VCaP (cell line): Measurements from ENCODE around the gene SH2D3A.
"Not testable (repeated sequence)": the region's sequence is repeated elsewhere in the genome, so short reads cannot be mapped to it uniquely, and the experiment has no call there.

Source experiments
- H3K27ac ChIP-seq: fragments of 450-650 bp; 2 replicates; pipeline ENCODE4 v1.5.1; 2017
- TF ChIP-seq, protein P1 (sequence below): fragments of 450-650 bp; conservative IDR thresholded peaks from 2 replicates; pipeline ENCODE4 v1.5.1; 2017; ENCODE audit warnings: mild to moderate bottlenecking, moderate library complexity

Gene SH2D3A

DNA sequence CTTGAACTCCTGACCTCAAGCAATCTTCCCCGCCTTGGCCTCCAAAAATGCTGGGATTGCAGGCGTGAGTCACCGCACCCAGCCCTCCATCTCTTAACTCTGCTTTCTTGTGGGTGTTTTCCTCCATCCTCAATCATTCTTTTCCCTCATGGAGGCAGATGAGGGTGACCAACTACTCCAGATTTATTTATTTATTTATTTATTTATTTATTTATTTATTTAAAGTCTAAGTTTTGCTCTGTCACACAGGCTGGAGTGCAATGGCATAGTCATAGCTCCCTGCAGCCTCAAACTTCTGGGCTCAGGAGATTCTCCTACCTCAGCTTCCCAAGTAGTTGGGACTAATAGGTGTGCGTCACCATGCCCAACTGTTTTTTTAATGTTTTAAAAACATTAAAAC, 20.2 kb upstream of the SH2D3A start:
- TF ChIP-seq, protein P1, sequence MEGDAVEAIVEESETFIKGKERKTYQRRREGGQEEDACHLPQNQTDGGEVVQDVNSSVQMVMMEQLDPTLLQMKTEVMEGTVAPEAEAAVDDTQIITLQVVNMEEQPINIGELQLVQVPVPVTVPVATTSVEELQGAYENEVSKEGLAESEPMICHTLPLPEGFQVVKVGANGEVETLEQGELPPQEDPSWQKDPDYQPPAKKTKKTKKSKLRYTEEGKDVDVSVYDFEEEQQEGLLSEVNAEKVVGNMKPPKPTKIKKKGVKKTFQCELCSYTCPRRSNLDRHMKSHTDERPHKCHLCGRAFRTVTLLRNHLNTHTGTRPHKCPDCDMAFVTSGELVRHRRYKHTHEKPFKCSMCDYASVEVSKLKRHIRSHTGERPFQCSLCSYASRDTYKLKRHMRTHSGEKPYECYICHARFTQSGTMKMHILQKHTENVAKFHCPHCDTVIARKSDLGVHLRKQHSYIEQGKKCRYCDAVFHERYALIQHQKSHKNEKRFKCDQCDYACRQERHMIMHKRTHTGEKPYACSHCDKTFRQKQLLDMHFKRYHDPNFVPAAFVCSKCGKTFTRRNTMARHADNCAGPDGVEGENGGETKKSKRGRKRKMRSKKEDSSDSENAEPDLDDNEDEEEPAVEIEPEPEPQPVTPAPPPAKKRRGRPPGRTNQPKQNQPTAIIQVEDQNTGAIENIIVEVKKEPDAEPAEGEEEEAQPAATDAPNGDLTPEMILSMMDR: no peak

DNA sequence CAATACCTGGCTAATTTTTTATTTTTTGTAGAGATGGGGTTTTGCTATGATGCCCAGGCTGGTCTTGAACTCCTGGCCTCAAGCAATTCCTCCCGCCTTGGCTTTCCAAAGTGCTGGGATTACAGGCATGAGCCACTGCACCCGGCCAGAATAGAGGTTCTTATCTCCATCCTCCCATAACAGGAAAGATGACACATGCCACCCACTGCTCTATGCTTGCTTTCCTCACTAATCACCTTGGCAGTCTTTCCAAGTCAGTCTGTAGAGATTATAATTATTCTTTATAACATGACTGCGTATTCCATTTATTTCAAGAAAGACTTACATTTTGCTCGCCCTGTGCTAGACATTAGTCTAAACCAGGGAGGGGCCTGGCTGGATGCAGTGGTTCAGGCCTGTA, 12.0 kb upstream of the SH2D3A start:
- TF ChIP-seq, protein P1: no peak

More for the DNA sequence above, 20.2 kb upstream of the SH2D3A start:
- H3K27ac ChIP-seq: no peak overlapping the region

DNA sequence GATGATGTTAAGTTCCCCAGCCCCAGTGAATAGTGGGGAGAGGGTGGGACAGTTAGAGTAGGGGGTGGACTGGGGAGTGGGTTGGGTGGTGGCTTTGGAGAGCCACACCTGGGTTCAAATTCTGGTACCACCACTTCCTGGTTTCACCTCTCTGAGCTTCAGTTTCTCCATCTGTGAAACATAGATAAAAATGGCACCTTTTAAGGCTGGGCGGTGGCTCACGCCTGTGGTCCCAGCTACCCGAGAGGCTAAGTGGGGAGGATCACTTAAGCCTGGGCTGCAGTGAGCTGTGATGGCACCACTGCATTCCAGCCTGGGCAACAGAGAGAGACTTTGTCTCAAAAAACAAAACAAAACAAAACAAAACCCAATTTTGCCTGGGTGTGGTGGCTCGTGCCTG, 11.2 kb upstream of the SH2D3A start:
- H3K27ac ChIP-seq: no peak overlapping the region
- TF ChIP-seq, protein P1: no peak

More for the DNA sequence above, 12.0 kb upstream of the SH2D3A start:
- no peak overlapping the region for H3K27ac ChIP-seq

DNA sequence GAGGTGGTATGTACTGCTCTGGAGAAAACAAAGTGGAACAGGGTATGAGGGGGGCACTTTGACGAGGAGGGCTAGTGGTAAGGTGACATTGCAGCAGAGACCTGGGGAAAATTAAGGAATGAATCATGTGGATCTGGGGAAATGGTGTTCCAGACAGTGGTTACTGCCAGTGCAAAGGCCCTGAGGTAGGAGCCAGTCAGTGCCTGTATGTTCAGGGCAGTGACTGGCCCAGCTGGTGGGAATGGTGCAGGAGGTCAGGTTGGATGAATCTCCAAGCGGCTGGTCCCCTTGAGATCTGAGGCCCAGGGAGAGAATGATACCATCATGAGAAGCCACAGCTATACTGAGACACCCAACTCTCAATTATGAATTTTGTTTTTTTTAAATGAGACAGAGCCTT, 10.2 kb upstream of the SH2D3A start:
- TF ChIP-seq, protein P1: no peak
- H3K27ac ChIP-seq: no peak overlapping the region

DNA sequence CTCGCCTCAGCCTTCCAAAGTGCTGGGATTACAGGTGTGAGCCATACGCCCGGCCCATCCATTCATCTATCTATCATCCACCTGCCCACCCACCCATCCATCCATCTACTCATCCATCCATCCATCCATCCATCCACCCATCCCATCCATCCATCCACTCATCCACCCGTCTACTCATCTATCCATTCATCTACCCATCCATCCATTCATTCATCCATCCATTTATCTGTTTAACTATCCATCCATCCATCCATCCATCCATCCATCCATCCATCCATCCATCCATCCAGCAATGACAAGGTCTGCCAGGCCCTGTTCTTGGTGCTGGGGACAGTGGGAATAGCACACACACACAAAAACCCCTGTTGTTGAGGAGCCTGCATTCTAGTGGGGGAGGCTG, 9.8 kb upstream of the SH2D3A start:
- H3K27ac ChIP-seq: no peak overlapping the region
- TF ChIP-seq, protein P1: no peak

DNA sequence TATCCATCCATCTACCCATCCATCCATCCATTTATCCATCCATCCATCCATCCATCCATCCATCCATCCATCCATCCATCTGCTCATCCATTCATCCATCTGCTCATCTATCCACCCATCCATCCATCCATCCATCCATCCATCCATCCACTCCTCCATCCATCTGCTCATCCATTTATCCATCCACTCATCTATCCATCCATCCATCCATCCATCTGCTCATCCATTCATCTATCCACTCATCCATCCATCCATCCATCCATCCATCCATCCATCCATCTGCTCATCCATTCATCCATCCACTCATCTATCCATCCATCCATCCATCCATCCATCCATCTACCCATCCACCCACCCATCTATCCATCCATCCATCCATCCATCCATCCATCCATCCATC, 8.8 kb upstream of the SH2D3A start:
- H3K27ac ChIP-seq: not testable (repeated sequence)

DNA sequence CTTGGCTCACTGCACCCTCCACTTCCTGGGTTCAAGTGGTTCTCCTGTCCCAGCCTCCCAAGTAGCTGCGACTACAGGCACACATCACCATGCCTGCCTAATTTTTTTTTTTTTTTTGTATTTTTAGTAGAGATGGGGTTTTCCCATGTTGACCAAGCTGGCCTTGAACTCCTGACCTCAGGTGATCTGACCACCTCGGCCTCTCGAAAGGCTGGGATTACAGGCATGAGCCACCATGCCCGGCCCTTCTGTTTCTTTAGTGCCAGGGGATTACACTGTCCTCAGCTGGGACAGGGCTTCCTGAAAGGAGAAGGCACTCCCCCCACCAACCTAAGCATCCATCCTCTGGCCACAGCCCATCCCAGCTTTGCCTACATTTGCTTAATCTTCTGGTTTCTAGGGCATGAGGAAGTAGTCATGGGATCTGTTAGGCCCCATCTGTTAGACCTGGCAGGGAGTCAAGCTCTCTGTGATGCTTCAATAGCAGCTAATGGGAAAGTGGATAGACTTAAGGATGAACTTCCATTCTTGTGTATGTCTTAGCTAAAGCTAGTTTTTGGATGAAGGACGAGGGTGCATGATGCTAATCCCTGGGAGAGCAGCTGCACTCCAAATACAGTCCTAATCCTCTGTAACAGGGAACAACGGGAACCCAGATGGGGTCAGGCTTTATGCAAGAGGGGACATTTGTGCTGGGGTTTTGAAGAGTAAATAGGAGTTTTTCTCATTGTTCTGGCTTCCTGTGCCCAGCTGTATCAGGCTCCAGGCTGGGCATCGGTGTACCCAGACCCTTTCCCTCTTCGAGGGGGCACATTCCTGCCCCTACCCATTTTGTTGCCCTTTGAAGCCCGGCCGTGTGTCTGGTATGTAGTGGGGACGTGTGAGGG, 7.8 kb upstream of the SH2D3A start:
- TF ChIP-seq, protein P1: no peak

DNA sequence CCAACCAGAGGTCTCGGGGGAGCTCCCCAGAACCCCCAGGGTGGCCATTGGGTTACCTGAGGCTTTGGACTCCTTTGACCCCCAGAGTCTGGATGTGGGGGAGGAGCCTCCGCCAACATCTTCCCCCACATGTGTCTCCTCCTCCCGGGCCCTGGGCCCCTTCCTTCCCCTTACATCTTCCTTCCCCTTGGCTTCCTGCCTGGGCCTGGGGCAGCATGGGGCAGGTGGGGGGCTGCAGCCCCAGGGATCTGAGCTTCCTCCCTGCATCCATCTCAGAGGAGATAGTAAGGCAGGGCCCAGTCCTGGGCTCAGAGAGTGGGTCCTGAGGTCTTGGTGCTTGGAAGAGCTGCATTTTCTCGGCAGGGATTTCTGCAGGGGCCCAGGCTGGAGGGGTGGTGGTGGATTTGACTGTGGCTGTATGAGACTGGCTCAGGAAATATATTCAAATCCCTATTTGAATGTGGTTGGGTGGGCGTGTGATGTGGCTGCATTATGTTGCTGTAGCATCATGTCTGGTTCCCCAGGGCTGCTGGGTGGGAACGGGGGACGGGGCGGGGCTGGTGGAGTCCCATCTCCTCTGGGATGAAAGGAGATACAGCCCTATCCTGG, 6.2 kb upstream of the SH2D3A start:
- TF ChIP-seq, protein P1: no peak
- no peak overlapping the region for H3K27ac ChIP-seq

More for the DNA sequence above, 7.8 kb upstream of the SH2D3A start:
- H3K27ac ChIP-seq: no peak overlapping the region
